Measurements from ENCODE around the gene XYLT1.

GRCh38 chr16:17199135-17199534 is 271.6 kb downstream of the XYLT1 start:
- TF ChIP-seq CTCF (conservative IDR thresholded peaks at IDR 0.05) (no peak), EZH2 (IDR thresholded peaks at IDR 0.05; ENCODE audit: low read depth) (no peak)

All from PC-9 (cell line).